HG03064 (cell line): ENCODE data around the gene VWA5B1.

ENCODE experiments used
- ATAC-seq: cut with Tn5 transposase; IDR thresholded peaks from one replicate; pipeline ENCODE4 v1.9.1; 2021; ENCODE audit warnings: low read depth; ENCODE audit not compliant: unreplicated experiment

VWA5B1 gene

GRCh38 chr1:20365421-20366055, 74.9 kb downstream of the VWA5B1 start:
- ATAC-seq: no peak

DNA sequence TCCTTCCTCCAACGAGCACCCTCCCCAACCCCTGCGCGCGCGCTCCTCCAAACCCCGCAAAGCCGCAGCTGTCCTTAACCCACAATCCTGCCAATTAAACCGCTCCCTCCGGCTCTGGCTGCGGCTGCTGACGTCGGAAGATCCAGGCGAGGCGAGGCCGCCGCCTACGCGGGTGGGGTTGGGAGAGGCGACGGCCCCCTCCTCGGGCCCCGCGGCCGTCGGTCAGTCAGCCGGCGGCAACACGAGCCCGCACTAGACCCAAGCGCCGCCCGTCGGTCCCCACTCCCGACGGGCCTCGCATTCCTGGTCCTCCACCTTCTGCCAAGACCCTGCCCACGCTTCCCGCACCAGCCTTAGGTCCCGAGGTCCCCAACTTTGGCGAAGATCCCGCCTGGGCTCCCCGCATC, 75.4 kb downstream of the VWA5B1 start:
- ATAC-seq: no peak

- no peak for ATAC-seq
Measured at GRCh38 chr1:20366463-20367115, 75.9 kb downstream of the VWA5B1 start.

DNA sequence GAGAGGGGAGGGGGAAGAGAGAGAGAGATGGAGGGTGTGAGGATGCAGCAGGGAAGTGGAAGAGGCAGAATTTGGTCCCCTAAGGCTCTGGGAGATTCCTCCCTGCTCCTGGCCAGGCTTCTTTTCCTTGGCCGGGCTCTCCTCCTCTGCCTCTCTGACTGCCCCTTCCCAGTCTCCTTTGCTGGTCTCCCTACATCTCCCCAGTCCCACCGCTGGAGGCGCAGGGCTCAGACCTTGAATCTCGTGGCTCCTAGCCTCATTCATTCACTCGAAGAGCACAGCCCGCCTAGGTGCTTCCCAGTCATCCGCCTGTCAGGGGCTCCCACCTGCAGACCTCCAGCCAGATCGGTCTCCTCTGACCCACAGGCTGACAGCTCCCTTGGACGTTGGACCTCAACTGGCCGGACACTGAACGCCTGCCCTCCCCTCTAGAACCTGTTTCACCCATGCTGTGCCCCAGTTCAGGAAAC, 76.5 kb downstream of the VWA5B1 start:
- no peak for ATAC-seq

DNA sequence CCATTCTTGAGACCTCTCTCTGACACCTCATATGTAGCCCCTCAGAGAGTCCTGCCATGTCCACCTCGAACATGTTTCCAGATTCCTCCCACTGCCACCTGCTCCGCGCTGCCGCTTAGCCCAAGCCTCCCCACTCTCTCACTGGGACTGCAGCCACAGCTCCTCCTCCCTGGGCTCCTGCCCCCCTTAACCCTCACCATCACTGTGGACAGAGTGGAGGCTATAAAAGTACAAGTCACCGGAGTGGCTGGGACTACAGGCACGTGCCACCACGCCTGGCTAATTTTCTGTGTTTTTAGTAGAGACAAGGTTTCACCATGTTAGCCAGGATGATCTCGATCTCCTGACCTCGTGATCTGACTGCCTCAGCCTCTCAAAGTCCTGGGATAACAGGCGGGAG, 77.0 kb downstream of the VWA5B1 start:
- no peak for ATAC-seq

DNA sequence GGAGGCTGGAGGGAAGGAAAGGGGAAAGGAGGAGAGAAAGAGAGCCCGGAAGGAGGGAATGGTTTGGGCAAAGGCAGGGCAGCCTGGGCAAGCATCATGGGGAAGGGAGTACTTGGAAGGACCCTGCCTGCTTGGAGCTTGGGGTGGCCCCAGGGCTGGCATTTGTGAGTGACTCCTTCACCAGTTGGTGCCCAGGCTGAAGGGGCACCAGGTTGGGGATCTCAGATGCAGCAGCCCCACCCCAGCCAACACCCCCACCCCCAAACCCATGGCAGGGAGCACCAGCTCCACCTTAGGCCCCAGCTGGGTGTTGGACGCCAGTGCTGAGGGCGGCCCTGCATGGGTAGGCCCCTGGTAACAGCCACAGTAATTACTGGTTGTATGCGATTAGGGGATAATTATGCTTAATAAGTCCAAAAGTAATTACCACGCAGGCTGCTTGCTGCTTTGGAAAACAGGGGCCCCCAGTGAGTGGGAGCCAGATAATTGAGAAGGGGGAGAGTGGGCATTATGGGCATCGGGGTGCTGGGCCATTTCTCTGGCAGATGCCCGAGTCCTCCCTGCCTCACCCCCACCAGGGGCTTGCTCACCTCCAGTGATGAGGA, 78.3 kb downstream of the VWA5B1 start:
- ATAC-seq: no peak

GRCh38 chr1:20370698-20371097, 80.0 kb downstream of the VWA5B1 start:
- ATAC-seq: no peak

GRCh38 chr1:20371411-20371810, 80.7 kb downstream of the VWA5B1 start:
- no peak for ATAC-seq

- no peak for ATAC-seq
Measured at GRCh38 chr1:20371883-20372282, 81.2 kb downstream of the VWA5B1 start.

- ATAC-seq: no peak
Measured at GRCh38 chr1:20372676-20373075, 82.0 kb downstream of the VWA5B1 start.

DNA sequence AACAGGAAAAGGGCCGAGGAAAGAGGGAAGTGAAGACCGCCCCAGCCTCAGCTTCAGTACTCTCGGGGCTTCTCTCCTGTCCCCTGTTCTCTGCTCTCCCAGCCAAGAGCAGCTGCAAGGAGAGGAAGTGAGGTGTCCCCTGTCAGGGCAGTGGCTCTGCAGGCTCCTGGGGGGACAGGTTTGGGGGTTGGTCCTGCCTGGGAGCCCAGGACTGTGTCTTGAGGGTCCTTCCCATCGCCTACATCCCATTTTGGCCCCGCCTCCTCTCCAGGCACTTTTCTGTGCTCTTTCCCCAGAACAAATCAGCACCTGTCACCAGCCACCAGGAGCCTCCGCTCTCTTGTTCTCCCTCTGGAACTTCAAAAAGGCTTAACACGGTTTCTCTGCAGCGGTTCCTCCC, 82.6 kb downstream of the VWA5B1 start:
- ATAC-seq: no peak

DNA sequence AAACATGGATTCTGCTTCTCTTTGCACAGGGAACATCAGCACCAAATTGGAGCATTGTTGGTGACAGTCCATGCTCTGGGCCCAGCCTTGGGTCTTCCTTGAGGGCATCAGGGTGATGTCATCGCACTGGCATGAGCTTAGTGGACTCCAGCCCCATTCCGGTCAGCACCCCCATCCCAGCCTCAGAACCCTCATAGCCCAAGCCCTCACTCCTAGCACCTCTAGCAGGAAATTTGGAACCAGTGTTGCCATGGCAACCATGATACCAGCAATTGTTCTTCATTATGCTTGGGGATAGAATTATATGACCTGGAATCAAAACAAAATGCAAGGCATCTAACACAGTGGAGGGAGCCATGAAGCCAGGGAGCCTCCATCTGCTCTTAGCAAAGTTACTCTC, 83.1 kb downstream of the VWA5B1 start:
- no peak for ATAC-seq

DNA sequence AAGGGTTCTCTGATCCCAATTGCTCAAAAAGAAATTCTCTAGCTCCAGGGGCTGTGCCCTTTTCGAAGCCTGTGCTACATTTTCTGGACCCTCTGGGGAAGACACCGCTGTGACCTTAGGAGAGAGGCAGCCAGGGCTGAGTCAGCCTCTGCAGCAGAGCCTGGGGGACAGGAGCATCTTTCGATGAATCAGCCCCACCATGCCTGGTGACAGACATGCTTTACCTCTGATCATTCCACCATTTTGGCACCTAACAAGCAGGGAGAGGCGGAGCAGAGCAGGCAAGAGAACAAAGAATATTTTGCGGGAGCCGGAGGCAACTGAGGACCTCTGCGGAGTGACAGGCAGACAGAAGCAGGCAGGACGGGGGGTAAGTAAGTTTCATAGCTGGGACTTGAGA, 84.9 kb downstream of the VWA5B1 start:
- ATAC-seq: no peak

- ATAC-seq: no peak
Measured at GRCh38 chr1:20376171-20376570, 85.5 kb downstream of the VWA5B1 start.

- no peak for ATAC-seq
Measured at GRCh38 chr1:20376880-20377494, 86.3 kb downstream of the VWA5B1 start.

DNA sequence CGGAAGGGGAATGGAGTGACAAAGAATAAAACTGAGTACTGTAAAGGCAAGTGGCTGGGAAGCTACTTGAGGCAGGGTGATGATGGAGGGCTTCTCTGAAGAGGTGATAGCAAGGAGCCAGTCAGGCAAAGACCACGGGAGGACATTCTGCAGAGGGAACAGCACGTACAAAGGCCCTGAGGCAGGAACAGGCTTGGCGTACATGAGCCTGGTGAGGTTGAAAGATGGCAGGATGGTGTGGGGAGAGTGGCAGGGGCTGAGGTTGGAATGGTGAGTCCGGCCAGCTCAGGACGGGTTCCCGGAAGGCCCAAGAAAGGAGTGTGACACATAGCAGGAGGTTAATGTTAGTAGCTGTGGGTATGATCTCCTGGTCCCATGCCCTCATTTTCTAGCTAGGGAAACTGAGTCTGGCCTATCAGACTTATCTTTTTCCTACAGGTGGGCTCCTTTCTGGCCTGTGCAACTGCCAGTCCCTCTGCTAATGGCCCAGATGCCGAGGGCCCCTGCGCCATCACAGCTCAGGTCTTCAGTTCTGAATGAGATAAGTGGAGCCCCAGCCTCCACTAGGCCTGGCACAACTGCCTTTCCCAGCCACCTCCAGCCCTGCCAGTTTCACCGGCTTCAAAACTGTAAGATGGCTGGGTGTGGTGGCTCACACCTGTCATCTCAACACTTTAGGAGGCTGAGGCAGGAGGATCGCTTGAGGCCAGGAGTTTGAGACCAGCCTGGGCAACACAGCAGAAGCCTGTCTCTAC, 87.0 kb downstream of the VWA5B1 start:
- ATAC-seq: no peak

DNA sequence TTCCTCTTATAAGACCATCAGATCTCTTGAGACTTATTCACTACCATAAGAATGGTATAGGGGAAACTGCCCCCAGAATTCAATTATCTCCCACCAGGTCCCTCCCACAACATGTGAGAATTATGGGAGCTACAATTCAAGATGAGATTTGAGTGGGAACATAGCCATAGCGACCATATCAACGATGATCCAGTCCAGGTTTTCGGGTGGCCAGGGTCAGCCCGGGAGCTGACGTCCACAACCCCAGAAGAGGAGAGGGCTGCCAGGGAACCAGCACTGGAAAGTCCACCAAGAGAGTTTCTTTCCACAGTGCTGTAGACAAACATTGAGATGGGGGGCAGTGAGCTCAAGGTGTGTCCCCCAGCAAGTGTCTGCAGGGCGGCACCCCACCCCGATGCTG, 88.4 kb downstream of the VWA5B1 start:
- no peak for ATAC-seq

DNA sequence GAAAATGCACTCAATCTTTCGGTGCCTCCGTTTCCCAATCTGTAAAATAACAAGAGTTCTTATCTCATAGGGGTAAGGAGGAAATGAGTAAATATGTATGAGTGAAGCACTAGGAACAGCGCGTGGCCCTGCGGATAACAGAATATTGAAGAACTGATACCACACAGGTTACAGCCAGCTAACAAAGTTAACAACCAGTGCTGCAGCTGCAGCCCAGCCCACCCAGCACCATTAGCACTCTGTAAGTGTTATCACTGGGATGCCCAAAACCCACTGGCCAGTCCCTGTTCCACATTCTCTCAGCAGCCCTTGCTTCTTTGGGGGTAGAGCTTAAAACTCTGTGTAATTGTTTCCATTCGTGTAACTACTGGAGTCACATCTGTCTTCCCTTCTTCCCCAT, 89.5 kb downstream of the VWA5B1 start:
- ATAC-seq: no peak

DNA sequence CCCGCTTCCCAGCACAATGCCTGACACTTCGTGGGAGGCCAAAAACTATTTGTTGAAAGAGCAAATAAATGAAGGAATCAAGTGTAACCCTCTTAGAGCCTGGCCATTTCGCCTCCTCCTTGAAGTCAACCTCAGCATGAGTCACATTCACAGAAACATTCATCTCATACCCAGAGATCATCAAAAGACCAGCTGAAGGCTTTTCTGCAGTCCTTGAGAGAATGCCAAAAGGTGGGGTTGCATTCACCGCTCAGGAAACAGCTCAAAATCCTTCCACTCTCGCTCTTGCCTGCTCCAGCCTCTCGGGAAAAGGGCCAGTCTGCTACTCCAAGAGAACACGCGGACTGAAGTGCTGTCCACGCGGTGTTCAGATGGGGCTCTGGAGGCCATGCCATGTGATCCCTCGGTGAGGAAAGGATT, 90.0 kb downstream of the VWA5B1 start:
- no peak for ATAC-seq

DNA sequence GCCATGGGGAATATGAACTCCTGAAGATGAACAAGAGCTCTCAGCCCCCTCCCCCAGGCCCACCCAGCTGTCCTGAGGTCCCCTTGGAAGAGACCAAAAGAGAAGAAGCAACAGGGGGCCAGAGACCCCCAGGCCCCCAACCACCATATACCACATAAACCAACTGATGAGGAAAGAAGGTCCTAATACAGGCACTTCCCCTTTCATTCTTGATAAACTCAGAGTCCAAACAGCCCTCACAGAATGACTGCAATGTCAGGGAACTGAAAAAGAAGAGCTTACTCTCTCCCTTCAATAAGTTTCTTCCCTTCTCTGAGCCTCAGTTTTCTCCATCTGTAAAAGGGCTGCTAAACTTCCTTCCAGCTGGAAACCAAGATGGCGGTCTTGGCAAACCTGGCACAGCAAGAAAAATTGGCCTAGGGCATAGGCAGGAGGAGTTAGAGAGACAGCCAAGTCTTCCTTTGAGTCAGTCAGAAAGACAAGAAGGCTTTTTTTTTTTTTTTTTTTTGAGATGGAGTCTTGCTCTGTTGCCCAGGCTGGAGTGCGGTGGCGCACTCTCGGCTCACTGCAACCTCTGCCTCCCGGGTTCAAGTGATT, 90.5 kb downstream of the VWA5B1 start:
- no peak for ATAC-seq

DNA sequence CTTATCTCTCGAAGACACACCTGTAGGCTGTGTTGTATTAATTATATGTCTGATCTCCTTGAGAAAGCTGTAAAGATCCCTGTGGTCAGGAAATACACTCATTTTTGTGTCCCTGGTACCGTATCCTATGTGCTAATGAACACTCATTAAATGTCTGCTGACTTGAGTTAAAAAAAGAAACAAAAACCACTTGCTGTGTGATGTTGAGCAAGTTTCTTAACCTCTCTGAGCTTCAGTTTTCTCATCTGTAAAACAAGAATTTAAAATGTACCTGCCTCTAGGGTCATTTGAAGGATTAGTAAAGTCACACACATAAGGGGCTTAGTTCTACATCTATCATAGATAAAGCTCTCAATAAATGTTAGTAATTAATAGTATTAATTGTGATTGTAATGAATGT, 91.3 kb downstream of the VWA5B1 start:
- ATAC-seq: no peak
